ENCODE measurements around the gene RPA1. TPM values are rescaled to one million over a fixed set of nuclear protein-coding genes. Genes with fewer than 3 reads are reported as not detected.

The RPA1 gene
- total RNA-seq, 1 experiment from 2014 or later, result 150 TPM

DNA sequence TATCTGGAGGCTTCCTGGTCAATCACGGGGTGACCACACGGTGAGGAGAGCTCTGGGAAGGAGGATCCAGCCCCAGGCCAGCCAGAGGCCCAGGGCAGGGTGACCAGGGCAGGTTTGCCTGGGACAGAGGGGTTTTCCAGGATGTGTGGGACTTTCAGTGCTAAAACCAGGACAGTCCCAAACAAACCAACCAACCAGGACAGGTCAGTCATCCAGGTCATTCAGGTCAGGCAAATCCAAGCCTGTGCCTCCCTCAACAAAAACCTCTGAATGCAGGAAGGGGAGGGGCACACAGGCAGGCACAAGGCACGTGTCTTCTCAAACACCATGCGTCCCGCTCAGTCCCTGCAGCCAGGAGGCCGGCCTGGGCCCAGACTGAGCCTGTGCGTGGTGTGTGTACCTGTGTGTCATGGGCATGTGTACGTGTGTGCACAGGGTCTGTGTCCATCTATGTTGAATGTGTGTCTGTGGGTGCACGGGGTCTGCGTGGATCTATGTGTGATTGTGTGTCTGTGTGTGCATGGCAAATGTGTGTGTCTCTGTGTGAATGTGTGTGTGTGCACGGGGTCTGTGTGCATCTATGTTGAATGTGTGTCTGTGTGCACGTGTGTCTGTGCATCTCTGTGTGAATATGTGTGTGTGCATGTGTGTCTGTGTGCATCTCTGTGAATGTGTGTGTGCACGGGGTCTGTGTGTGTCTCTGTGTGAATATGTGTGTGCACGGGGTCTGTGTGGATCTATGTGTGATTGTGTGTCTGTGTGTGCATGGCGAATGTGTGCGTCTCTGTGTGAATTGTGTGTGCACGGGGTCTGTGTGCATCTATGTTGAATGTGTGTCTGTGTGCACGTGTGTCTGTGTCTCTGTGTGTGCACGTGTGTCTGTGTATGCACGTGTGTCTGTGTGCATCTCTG, 116.5 kb downstream of the RPA1 start:
- TF ChIP-seq TCF7L2 (IDR thresholded peaks at IDR 0.05; ENCODE audit: low read depth, low read length), result no peak
- no peaks in the 10 kb centered on the region for H3K4me1 ChIP-seq (ENCODE audit: control insufficient read depth, insufficient read depth, low read length)
- in situ Hi-C loops (cut with HindIII; ENCODE audit: low pct_unique_long_range_greater_than_20kb, low sequenced_read_pairs), result no loop called here

DNA sequence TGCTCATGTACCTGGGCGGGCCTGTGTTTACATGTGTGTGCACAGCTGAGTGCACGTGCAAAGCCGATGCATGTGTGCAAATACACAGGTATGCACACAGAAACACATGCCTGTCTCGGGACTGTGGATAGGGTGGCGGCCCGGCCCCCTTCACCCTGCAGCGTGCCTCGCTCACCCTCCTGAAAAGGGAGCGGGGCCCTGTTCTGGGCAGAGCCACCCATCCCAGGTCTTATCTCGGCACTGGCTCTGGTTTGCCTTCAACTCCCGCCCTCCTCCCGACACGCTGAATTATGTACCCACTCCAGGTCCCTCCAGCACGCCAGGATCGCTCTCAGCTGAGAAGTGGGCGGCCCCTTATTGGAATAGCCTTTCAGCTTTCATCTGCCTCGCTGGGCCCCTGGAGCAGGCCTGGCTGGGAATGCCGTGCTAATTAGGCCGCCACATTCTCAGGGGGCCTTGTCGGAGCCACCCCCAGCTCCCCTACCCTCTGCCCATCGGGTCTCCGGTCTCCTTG, 117.5 kb downstream of the RPA1 start:
- CTCF ChIA-PET, result no interaction called here
- Histone ChIP-seq H3K4me1 (ENCODE audit: control insufficient read depth, insufficient read depth, low read length) (no peaks in the 10 kb centered on the region), H3K27me3 (ENCODE audit: control insufficient read depth, insufficient read depth, low read length) (no peaks in the 10 kb centered on the region), H3K36me3 (ENCODE audit: control insufficient read depth, insufficient read depth, low read length) (no peaks in the 10 kb centered on the region), H3K9me3 (ENCODE audit: control insufficient read depth, insufficient read depth, low read depth, low read length) (no peaks in the 10 kb centered on the region), H3K27ac (ENCODE audit: low read length) (no peak overlapping the region), H3K4me3 (ENCODE audit: low read depth in 2 of 2, low read length in 2 of 2) (no peak overlapping the region)
- DNase-seq (ENCODE audit: low read depth, low spot score), result no peak
- in situ Hi-C loops (cut with HindIII; ENCODE audit: low pct_unique_long_range_greater_than_20kb, low sequenced_read_pairs) (no loop called here), intact Hi-C loops (cut with micrococcal nuclease; ENCODE audit: unreplicated experiment) (no loop called here)
- TF ChIP-seq, protein P1, sequence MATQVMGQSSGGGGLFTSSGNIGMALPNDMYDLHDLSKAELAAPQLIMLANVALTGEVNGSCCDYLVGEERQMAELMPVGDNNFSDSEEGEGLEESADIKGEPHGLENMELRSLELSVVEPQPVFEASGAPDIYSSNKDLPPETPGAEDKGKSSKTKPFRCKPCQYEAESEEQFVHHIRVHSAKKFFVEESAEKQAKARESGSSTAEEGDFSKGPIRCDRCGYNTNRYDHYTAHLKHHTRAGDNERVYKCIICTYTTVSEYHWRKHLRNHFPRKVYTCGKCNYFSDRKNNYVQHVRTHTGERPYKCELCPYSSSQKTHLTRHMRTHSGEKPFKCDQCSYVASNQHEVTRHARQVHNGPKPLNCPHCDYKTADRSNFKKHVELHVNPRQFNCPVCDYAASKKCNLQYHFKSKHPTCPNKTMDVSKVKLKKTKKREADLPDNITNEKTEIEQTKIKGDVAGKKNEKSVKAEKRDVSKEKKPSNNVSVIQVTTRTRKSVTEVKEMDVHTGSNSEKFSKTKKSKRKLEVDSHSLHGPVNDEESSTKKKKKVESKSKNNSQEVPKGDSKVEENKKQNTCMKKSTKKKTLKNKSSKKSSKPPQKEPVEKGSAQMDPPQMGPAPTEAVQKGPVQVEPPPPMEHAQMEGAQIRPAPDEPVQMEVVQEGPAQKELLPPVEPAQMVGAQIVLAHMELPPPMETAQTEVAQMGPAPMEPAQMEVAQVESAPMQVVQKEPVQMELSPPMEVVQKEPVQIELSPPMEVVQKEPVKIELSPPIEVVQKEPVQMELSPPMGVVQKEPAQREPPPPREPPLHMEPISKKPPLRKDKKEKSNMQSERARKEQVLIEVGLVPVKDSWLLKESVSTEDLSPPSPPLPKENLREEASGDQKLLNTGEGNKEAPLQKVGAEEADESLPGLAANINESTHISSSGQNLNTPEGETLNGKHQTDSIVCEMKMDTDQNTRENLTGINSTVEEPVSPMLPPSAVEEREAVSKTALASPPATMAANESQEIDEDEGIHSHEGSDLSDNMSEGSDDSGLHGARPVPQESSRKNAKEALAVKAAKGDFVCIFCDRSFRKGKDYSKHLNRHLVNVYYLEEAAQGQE (IDR thresholded peaks at IDR 0.05; ENCODE audit: insufficient read depth in 1 of 2, low read depth in 2 of 2, low read length in 1 of 2), result no peak
- no peak for TF ChIP-seq POLR2AphosphoS5 (IDR thresholded peaks at IDR 0.05; ENCODE audit: low read depth, low read length)
- TF ChIP-seq SIN3A (IDR thresholded peaks at IDR 0.05; ENCODE audit: borderline replicate concordance, insufficient read depth, low read depth, low read length), result no peak
- POLR2A ChIA-PET, result no interaction called here
- BruUV-seq (replicated peaks), result no TSS peak
- ATAC-seq, result no peak

More for the DNA sequence above, 116.5 kb downstream of the RPA1 start:
- ATAC-seq, result peak; percentile 45; the same call in 1 of the 2 replicates
- H3K27me3 ChIP-seq (ENCODE audit: control insufficient read depth, insufficient read depth, low read length), result no peaks in the 10 kb centered on the region
- no TSS peak for BruUV-seq (replicated peaks)
- no peak overlapping the region for H3K27ac ChIP-seq (ENCODE audit: low read length)
- no peaks in the 10 kb centered on the region for H3K9me3 ChIP-seq (ENCODE audit: control insufficient read depth, insufficient read depth, low read depth, low read length)
- POLR2A ChIA-PET, result no interaction called here
- intact Hi-C loops (cut with micrococcal nuclease; ENCODE audit: unreplicated experiment), result no loop called here
- CTCF ChIA-PET, result no interaction called here
- DNase-seq (ENCODE audit: low read depth, low spot score), result no peak
- no peaks in the 10 kb centered on the region for H3K36me3 ChIP-seq (ENCODE audit: control insufficient read depth, insufficient read depth, low read length)
- H3K4me3 ChIP-seq (ENCODE audit: low read depth in 2 of 2, low read length in 2 of 2), result no peak overlapping the region

DNA sequence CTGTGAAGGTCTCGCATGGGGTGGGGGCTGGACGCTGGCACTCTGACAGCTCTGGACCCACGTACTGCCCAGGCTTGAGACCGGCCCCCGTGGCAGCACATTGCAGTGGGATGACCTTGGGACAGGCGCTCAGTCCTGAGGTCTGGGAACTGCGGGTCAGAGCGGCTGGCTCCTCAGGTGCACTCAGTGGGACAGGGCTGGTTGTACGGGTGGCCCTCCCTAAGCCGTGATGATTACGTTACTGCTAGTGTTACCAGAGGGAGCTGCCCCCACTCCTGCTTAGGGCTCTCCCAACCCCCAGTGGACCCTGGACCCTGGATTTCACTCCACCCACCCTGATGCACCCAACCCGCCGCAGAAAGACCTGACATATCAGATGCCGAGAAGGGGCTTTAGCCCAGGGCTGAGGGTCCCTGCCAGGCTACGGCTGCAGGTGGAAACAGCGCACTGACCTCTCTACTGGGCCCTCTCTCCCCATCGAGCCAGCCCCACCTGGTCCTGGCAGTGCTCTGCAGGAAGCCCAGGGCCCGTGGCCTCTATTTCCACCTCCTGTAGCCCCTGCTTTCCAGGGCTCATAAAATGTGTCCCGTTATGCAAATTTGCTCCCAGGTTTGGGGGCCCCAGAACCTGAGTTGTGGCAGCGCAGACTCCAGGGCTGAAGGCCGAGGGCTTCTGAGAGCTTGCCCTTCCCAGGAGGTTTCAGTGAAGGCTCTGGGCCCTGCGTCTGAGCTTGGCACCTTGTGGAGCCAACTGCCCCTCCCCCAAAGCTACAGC, 118.1 kb downstream of the RPA1 start:
- BruUV-seq (replicated peaks), result no TSS peak
- CTCF ChIA-PET, result no interaction called here
- Histone ChIP-seq H3K27ac (ENCODE audit: low read length) (no peak overlapping the region), H3K36me3 (ENCODE audit: control insufficient read depth, insufficient read depth, low read length) (no peaks in the 10 kb centered on the region), H3K9me3 (ENCODE audit: control insufficient read depth, insufficient read depth, low read depth, low read length) (no peaks in the 10 kb centered on the region), H3K4me1 (ENCODE audit: control insufficient read depth, insufficient read depth, low read length) (no peaks in the 10 kb centered on the region), H3K4me3 (ENCODE audit: low read depth in 2 of 2, low read length in 2 of 2) (no peak overlapping the region), H3K27me3 (ENCODE audit: control insufficient read depth, insufficient read depth, low read length) (no peaks in the 10 kb centered on the region)
- in situ Hi-C loops (cut with HindIII; ENCODE audit: low pct_unique_long_range_greater_than_20kb, low sequenced_read_pairs) (no loop called here), intact Hi-C loops (cut with micrococcal nuclease; ENCODE audit: unreplicated experiment) (no loop called here)
- TF ChIP-seq SIN3A (IDR thresholded peaks at IDR 0.05; ENCODE audit: borderline replicate concordance, insufficient read depth, low read depth, low read length), result no peak
- TF ChIP-seq POLR2AphosphoS5 (IDR thresholded peaks at IDR 0.05; ENCODE audit: low read depth, low read length), result no peak
- TF ChIP-seq TCF7L2 (IDR thresholded peaks at IDR 0.05; ENCODE audit: low read depth, low read length), result no peak
- TF ChIP-seq, protein P2, sequence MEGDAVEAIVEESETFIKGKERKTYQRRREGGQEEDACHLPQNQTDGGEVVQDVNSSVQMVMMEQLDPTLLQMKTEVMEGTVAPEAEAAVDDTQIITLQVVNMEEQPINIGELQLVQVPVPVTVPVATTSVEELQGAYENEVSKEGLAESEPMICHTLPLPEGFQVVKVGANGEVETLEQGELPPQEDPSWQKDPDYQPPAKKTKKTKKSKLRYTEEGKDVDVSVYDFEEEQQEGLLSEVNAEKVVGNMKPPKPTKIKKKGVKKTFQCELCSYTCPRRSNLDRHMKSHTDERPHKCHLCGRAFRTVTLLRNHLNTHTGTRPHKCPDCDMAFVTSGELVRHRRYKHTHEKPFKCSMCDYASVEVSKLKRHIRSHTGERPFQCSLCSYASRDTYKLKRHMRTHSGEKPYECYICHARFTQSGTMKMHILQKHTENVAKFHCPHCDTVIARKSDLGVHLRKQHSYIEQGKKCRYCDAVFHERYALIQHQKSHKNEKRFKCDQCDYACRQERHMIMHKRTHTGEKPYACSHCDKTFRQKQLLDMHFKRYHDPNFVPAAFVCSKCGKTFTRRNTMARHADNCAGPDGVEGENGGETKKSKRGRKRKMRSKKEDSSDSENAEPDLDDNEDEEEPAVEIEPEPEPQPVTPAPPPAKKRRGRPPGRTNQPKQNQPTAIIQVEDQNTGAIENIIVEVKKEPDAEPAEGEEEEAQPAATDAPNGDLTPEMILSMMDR (IDR thresholded peaks at IDR 0.05), result no peak
- TF ChIP-seq, protein P1 (IDR thresholded peaks at IDR 0.05; ENCODE audit: insufficient read depth in 1 of 2, low read depth in 2 of 2, low read length in 1 of 2), result no peak
- no peak for ATAC-seq
- DNase-seq (ENCODE audit: low read depth, low spot score), result no peak
- POLR2A ChIA-PET, result no interaction called here
